A549 (cell line): ENCODE measurements around the gene ICA1L. TPM values are rescaled to one million over a fixed set of nuclear protein-coding genes. Genes with fewer than 3 reads are reported as not detected.
A peak's percentile ranks its signal among the peaks of the same experiment; 100 is the strongest.

Experiments used
- ATAC-seq, 2 experiments: fragments of 200-7000 bp in 1 of 2; fragments of >200 bp in 1 of 2; cut with Nextera tagmentation in 1 of 2; cut with Tn5 transposase in 1 of 2; 3 replicates each; pipeline versions ENCODE4 v1.8.0 to v1.9.1; 2018 to 2020; ENCODE audit warnings: mild to moderate bottlenecking in 1 of 2, moderate library complexity in 1 of 2
- CTCF ChIA-PET: fragments of 300-600 bp; sonication (Branson Sonifier 250); formaldehyde crosslinking; extraction: SDS; loops from one replicate; lab custom pipeline; 2021; ENCODE audit warnings: antibody characterized with exemption, inconsistent platforms; lab: Yijun Ruan, JAX
- POLR2A ChIA-PET: fragments of 350-600 bp; formaldehyde crosslinking; extraction: SDS; loops from one replicate; lab custom pipeline; 2021; ENCODE audit warnings: antibody characterized with exemption, inconsistent platforms; lab: Yijun Ruan, JAX
- DNase-seq, 2 experiments: peaks; one replicate each; pipeline versions ENCODE4 v3.0.0 to v3.0.0-alpha.2; 2011 to 2016; ENCODE audit warnings: low read depth in 1 of 2, low spot score in 1 of 2
- FAIRE-seq: peaks from 2 replicates; lab custom pipeline; 2011; peaks lifted over from hg19 to GRCh38; lab: Jason Lieb, UNC
- H3K27ac ChIP-seq, 2 experiments: fragments of >200 bp; sonication (Bioruptor Twin); formaldehyde crosslinking; 3 replicates each; pipeline ENCODE4 v1.5.1; 2016 to 2017
- H3K4me1 ChIP-seq: fragments of >200 bp; sonication (Bioruptor Twin); formaldehyde crosslinking; 3 replicates; pipeline ENCODE4 v1.6.1; 2016
- H3K4me2 ChIP-seq: fragments of >200 bp; sonication (Bioruptor Twin); formaldehyde crosslinking; 3 replicates; pipeline ENCODE4 v1.6.1; 2016
- H3K4me3 ChIP-seq: fragments of >200 bp; sonication (Bioruptor Twin); formaldehyde crosslinking; 3 replicates; pipeline ENCODE4 v1.5.1; 2016
- H3K9me3 ChIP-seq: fragments of >200 bp; sonication (Bioruptor Twin); formaldehyde crosslinking; 3 replicates; pipeline ENCODE4 v1.6.1; 2016
- BHLHE40 ChIP-seq: IDR thresholded peaks from 2 replicates; pipeline ENCODE4 v1.6.1; 2012; ENCODE audit warnings: low read depth, low read length, inconsistent platforms
- CBX8 ChIP-seq: fragments of 200-600 bp; sonication (generic); IDR thresholded peaks from 2 replicates; pipeline ENCODE4 v1.6.1; 2016
- CHD2 ChIP-seq: fragments of 150-350 bp; IDR thresholded peaks from 2 replicates; pipeline ENCODE4 v1.6.1; 2014; ENCODE audit warnings: low read length; ENCODE audit not compliant: partially characterized antibody
- CHD4 ChIP-seq: fragments of 200-600 bp; sonication (generic); IDR thresholded peaks from 2 replicates; pipeline ENCODE4 v1.6.1; 2016; ENCODE audit warnings: antibody characterized with exemption, mild to moderate bottlenecking, borderline replicate concordance
- CTCF ChIP-seq: fragments of >200 bp; sonication (Bioruptor Twin); formaldehyde crosslinking; IDR thresholded peaks from 3 replicates; pipeline ENCODE4 v1.5.1; 2016
- EHMT2 ChIP-seq: fragments of 200-600 bp; sonication (generic); IDR thresholded peaks from 2 replicates; pipeline ENCODE4 v1.6.1; 2016; ENCODE audit warnings: antibody characterized with exemption, low read depth, mild to moderate bottlenecking, moderate library complexity
- ELK1 ChIP-seq: fragments of 150-350 bp; IDR thresholded peaks from 2 replicates; pipeline ENCODE4 v1.6.1; 2014; ENCODE audit warnings: low read depth, mild to moderate bottlenecking, low read length
- ESRRA ChIP-seq: fragments of 150-350 bp; IDR thresholded peaks from 2 replicates; pipeline ENCODE4 v1.6.1; 2014; ENCODE audit warnings: mild to moderate bottlenecking, low read length, borderline replicate concordance
- FOXS1 ChIP-seq: fragments of 250-450 bp; sonication (Bioruptor Pico); IDR thresholded peaks from 2 replicates; pipeline ENCODE4 v1.5.0; 2020; ENCODE audit warnings: mild to moderate bottlenecking, moderate library complexity
- HES2 ChIP-seq: fragments of >200 bp; sonication (Bioruptor Twin); formaldehyde crosslinking; IDR thresholded peaks from 2 replicates; pipeline ENCODE4 v1.6.1; 2016
- HOXB13 ChIP-seq: fragments of 250-450 bp; sonication (Bioruptor Pico); IDR thresholded peaks from 2 replicates; pipeline ENCODE4 v1.5.0; 2020; ENCODE audit warnings: low read depth, mild to moderate bottlenecking, moderate library complexity
- JUNB ChIP-seq: fragments of >200 bp; sonication (Bioruptor Twin); formaldehyde crosslinking; IDR thresholded peaks from 2 replicates; pipeline ENCODE4 v1.6.1; 2016
- MAZ ChIP-seq: fragments of 150-350 bp; IDR thresholded peaks from 2 replicates; pipeline ENCODE4 v1.6.1; 2014; ENCODE audit warnings: antibody characterized with exemption, low read depth, low read length, borderline replicate concordance
- NR3C1 ChIP-seq: fragments of >200 bp; sonication (Bioruptor Twin); formaldehyde crosslinking; IDR thresholded peaks from 3 replicates; pipeline ENCODE4 v1.6.1; 2017
- PBX3 ChIP-seq: IDR thresholded peaks from 2 replicates; pipeline ENCODE4 v1.6.1; 2012
- PHF8 ChIP-seq: fragments of 200-600 bp; sonication (generic); IDR thresholded peaks from 2 replicates; pipeline ENCODE4 v1.6.1; 2016; ENCODE audit warnings: low read depth, mild to moderate bottlenecking, antibody characterized with exemption, moderate library complexity, borderline replicate concordance
- POLR2A ChIP-seq: IDR thresholded peaks from 2 replicates; pipeline ENCODE4 v1.6.1; 2012; ENCODE audit warnings: mild to moderate bottlenecking, low read length
- POLR2AphosphoS2 ChIP-seq: conservative IDR thresholded peaks from 2 replicates; pipeline ENCODE4 v1.6.1; 2012; ENCODE audit warnings: low read length, improper control_type of control experiment, inconsistent platforms
- RAD21 ChIP-seq, 2 experiments: fragments of >200 bp in 1 of 2; sonication (Bioruptor Twin) in 1 of 2; formaldehyde crosslinking in 1 of 2; IDR thresholded peaks in 1 of 2; conservative IDR thresholded peaks in 1 of 2; 2 replicates in 1 of 2; 3 replicates in 1 of 2; pipeline ENCODE4 v1.6.1; 2012 to 2018; ENCODE audit warnings: inconsistent platforms in 1 of 2
- RARB ChIP-seq: fragments of 250-450 bp; sonication (Bioruptor Pico); IDR thresholded peaks from 2 replicates; pipeline ENCODE4 v1.8.0; 2021; ENCODE audit warnings: mild to moderate bottlenecking, moderate library complexity
- RFX5 ChIP-seq: fragments of 450-650 bp; IDR thresholded peaks from 2 replicates; pipeline ENCODE4 v1.7.1; 2014; ENCODE audit warnings: antibody characterized with exemption, mild to moderate bottlenecking, moderate library complexity
- SMC3 ChIP-seq: fragments of >200 bp; sonication (Bioruptor Twin); formaldehyde crosslinking; IDR thresholded peaks from 3 replicates; pipeline ENCODE4 v1.6.1; 2018; ENCODE audit warnings: inconsistent platforms
- SREBF2 ChIP-seq: fragments of 450-650 bp; IDR thresholded peaks from 2 replicates; pipeline ENCODE4 v1.6.1; 2014; ENCODE audit warnings: mild to moderate bottlenecking, moderate library complexity
- ZNF302 ChIP-seq: fragments of 250-450 bp; sonication (Bioruptor Pico); IDR thresholded peaks from 2 replicates; pipeline ENCODE4 v1.9.0; 2021; ENCODE audit warnings: inconsistent platforms, mild to moderate bottlenecking, moderate library complexity
- ZSCAN20 ChIP-seq: fragments of 250-450 bp; sonication (Bioruptor Pico); IDR thresholded peaks from 2 replicates; pipeline ENCODE4 v1.8.0; 2022; ENCODE audit warnings: mild to moderate bottlenecking, moderate library complexity
- WGBS: methylation state at CpG from one replicate; pipeline ENCODE4 v1.1.6; 2017; ENCODE audit errors: missing lambda C conversion rate; 5-methylcytosine and 5-hydroxymethylcytosine counted together
- polyA plus RNA-seq, 4 experiments: library from polyadenylated mRNA; depleted of rRNA in 3 of 4; stranded (reverse); fragments of >200 nt; fragmentation: RNase III in 1 of 4; extraction: RNeasy Plus Mini Kit Qiagen cat#74134 plus additional on column Dnase treatment in 1 of 4; gene quantifications; 2 replicates in 3 of 4; 3 replicates in 1 of 4; pipeline ENCODE4 v1.2.3, GENCODE V29; 2011 to 2017
- TF ChIP-seq, protein P1 (sequence below): fragments of 250-450 bp; sonication (Bioruptor Pico); IDR thresholded peaks from 2 replicates; pipeline ENCODE4 v1.5.0; 2020; ENCODE audit warnings: low read depth, mild to moderate bottlenecking, moderate library complexity
- TF ChIP-seq, protein P2 (sequence below): IDR thresholded peaks from 2 replicates; pipeline ENCODE4 v1.6.1; 2012; ENCODE audit warnings: low read depth, borderline replicate concordance

ICA1L gene
- polyA plus RNA-seq, 2 of the 4 experiments (the other 2 are of a cell fraction) = 2.2 to 6.0 TPM

GRCh38 chr2:202754936-202755335, 116.6 kb downstream of the ICA1L start:
- Histone ChIP-seq H3K9me3 (no peaks in the 10 kb centered on the region), H3K27ac (no peak overlapping the region), H3K4me3 (no peak overlapping the region), H3K4me2 (no peak overlapping the region), H3K4me1 (peaks cover 9% of the 10 kb centered on the region; the same call in 2 of the 3 replicates)
- ATAC-seq (no peak), FAIRE-seq (no peak), DNase-seq (no peak)
- ChIA-PET CTCF (interaction anchor here (0.7 kb wide), 1 partner anchor 895 kb away, joined by 3 read pairs; no protein-coding TSS in a partner anchor), POLR2A (no interaction called here)
- TF ChIP-seq JUNB (no peak), ZSCAN20 (no peak), SREBF2 (no peak)
- WGBS = 76% methylated on average over 6 of the region's 6 CpGs

GRCh38 chr2:202752071-202752470, 119.5 kb downstream of the ICA1L start:
- TF ChIP-seq ESRRA (no peak), SMC3 (no peak), CTCF (no peak), MAZ (no peak), RARB (CRISPR knock-in tag) (no peak), BHLHE40 (no peak), FOXS1 (CRISPR knock-in tag) (no peak), POLR2A (no peak), PBX3 (no peak), PHF8 (no peak), CHD4 (no peak), ZNF302 (CRISPR knock-in tag) (no peak), CHD2 (no peak), HOXB13 (CRISPR knock-in tag) (no peak), CBX8 (no peak)
- TF ChIP-seq, protein P1, sequence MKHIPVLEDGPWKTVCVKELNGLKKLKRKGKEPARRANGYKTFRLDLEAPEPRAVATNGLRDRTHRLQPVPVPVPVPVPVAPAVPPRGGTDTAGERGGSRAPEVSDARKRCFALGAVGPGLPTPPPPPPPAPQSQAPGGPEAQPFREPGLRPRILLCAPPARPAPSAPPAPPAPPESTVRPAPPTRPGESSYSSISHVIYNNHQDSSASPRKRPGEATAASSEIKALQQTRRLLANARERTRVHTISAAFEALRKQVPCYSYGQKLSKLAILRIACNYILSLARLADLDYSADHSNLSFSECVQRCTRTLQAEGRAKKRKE (CRISPR knock-in tag) = no peak
- TF ChIP-seq, protein P2, sequence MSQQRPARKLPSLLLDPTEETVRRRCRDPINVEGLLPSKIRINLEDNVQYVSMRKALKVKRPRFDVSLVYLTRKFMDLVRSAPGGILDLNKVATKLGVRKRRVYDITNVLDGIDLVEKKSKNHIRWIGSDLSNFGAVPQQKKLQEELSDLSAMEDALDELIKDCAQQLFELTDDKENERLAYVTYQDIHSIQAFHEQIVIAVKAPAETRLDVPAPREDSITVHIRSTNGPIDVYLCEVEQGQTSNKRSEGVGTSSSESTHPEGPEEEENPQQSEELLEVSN = no peak
- no peak overlapping the region for H3K27ac ChIP-seq
- ChIA-PET CTCF (interaction anchor here (1.2 kb wide), 1 partner anchor 9 kb away, joined by 4 read pairs; no protein-coding TSS in a partner anchor), POLR2A (no interaction called here)
- no peak overlapping the region for H3K4me2 ChIP-seq
- FAIRE-seq = no peak
- no peak for DNase-seq
- H3K9me3 ChIP-seq = no peaks in the 10 kb centered on the region
- H3K4me1 ChIP-seq = peaks cover 14% of the 10 kb centered on the region; the same call in 2 of the 3 replicates
- 88% methylated on average over 2 of the region's 2 CpGs for WGBS
- ATAC-seq = no peak
- no peak overlapping the region for H3K4me3 ChIP-seq

DNA sequence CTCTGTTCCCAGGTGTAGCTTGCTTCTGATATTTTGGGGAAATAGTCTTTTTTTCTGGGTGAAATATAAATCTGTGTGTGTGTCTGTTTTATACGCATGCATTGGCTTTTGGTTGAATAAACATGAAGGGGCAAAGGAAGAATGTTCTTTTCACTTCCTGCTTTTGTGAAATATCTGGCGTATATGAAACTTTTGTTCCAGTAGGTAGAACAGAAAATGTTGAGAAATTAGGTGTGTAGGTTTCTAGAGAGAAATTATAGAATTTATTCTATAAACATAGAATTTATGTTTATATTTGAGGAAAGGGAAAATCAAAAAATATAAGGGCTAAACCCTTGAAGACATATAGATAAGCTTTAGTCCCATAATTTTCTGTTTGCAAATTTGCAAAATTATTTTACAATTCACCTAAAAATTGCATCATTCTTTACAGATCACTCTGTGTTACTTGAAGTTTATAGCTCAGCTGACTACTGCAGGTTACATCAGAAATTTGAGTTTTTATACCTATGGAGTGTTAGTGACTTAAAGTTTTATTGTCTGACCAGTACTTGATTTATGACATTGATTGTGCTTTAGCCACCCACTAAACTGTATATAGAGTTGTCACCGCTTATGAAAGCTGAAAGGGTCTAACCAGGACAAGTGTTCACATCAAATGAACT, 120.7 kb downstream of the ICA1L start:
- 92% methylated on average over 3 of the region's 3 CpGs for WGBS
- Histone ChIP-seq H3K4me3 (no peak overlapping the region), H3K9me3 (no peaks in the 10 kb centered on the region), H3K4me2 (0 out of 3 replicates have a peak overlapping the region, but pooled peaks have one; percentile 2), H3K4me1 (peaks cover 14% of the 10 kb centered on the region; the same call in 2 of the 3 replicates), H3K27ac (peak overlapping the region; percentile 0 to 15; a peak in 2 of 6 replicates)
- ATAC-seq (no peak), FAIRE-seq (no peak), DNase-seq (no peak)
- CTCF ChIA-PET = no interaction called here
- POLR2A ChIA-PET = no interaction called here
- TF ChIP-seq RFX5 = no peak
- no peak for TF ChIP-seq NR3C1
- no peak for TF ChIP-seq CBX8
- TF ChIP-seq POLR2AphosphoS2 = no peak
- TF ChIP-seq RARB (CRISPR knock-in tag) = no peak
- no peak for TF ChIP-seq MAZ
- no peak for TF ChIP-seq PBX3
- TF ChIP-seq HES2 = no peak
- TF ChIP-seq ELK1 = no peak
- TF ChIP-seq RAD21 (conservative IDR thresholded peaks at IDR 0.05 in 1 of 2, IDR thresholded peaks at IDR 0.05 in 1 of 2) = no peak
- TF ChIP-seq EHMT2 = no peak
